CD4-positive, alpha-beta T cell treated with Interleukin-12 subunit alpha and Interleukin-12 subunit beta, for 1 hour (primary cell): ENCODE data around the gene C14orf119.

Source experiments
- DNase-seq: peaks from one replicate; pipeline ENCODE4 v3.0.0-alpha.2; 2020

C14orf119 gene

GRCh38 chr14:23095196-23096108, at the start of gene C14orf119:
Gene C14orf119, plus strand, starts transcription at chr14:23095505. Its CDS starts 2,154 bp downstream, at chr14:23097659.
- DNase-seq, result peak; percentile 100

GRCh38 chr14:23047034-23047634, 48.2 kb upstream of the C14orf119 start:
- DNase-seq, result no peak

- DNase-seq, result no peak
These were observed 47.3 kb upstream of the C14orf119 start for GRCh38 chr14:23047751-23048693.

GRCh38 chr14:23049011-23049410, 46.3 kb upstream of the C14orf119 start:
- DNase-seq, result no peak

- no peak for DNase-seq
These were observed 43.9 kb upstream of the C14orf119 start for GRCh38 chr14:23051141-23052057.

- DNase-seq, result no peak
These were observed 43.1 kb upstream of the C14orf119 start for GRCh38 chr14:23052182-23052623.

- DNase-seq, result no peak
These were observed 42.6 kb upstream of the C14orf119 start for GRCh38 chr14:23052671-23053070.

- DNase-seq, result no peak
These were observed 41.9 kb upstream of the C14orf119 start for GRCh38 chr14:23053426-23053825.

GRCh38 chr14:23054000-23054811, 41.1 kb upstream of the C14orf119 start:
- peak; percentile 26 for DNase-seq

GRCh38 chr14:23055147-23055550, 40.2 kb upstream of the C14orf119 start:
- DNase-seq, result no peak

- no peak for DNase-seq
These were observed 39.6 kb upstream of the C14orf119 start for GRCh38 chr14:23055621-23056144.

- DNase-seq, result peak; percentile 75
These were observed 39.0 kb upstream of the C14orf119 start for GRCh38 chr14:23056145-23056955.

- DNase-seq, result peak; percentile 75
These were observed 38.1 kb upstream of the C14orf119 start, which contains the start of gene CDH24 for GRCh38 chr14:23056956-23057756. Gene CDH24, minus strand, starts transcription at chr14:23057520. Its CDS starts 1,787 bp downstream, at chr14:23055733.

- peak; percentile 87 for DNase-seq
These were observed 37.3 kb upstream of the C14orf119 start for GRCh38 chr14:23057757-23058653.

- no peak for DNase-seq
These were observed 36.4 kb upstream of the C14orf119 start for GRCh38 chr14:23058654-23059504.

GRCh38 chr14:23060536-23061260, 34.6 kb upstream of the C14orf119 start:
- no peak for DNase-seq
